Measurements from ENCODE around the gene CCDC6. TPM values are rescaled to one million over a fixed set of nuclear protein-coding genes. Genes with fewer than 3 reads are reported as not detected.

Gene CCDC6
- total RNA-seq, 1 donor from 2014 or later, result 50.6 TPM

GRCh38 chr10:59900048-59900727 is 6.2 kb downstream of the CCDC6 start:
- Histone ChIP-seq H3K36me3 (no peaks in the 10 kb centered on the region), H3K4me1 (peaks cover 67% of the 10 kb centered on the region), H3K27me3 (ENCODE audit: low read depth) (no peaks in the 10 kb centered on the region), H3K4me3 (no peak overlapping the region), H3K27ac (no peak overlapping the region), H3K9me3 (no peaks in the 10 kb centered on the region)
- no peak for ATAC-seq
- TF ChIP-seq CTCF (IDR thresholded peaks at IDR 0.05), result no peak
- intact Hi-C loops (cut with DNase I), result no loop called here
- DNase-seq, result no peak

- DNase-seq, result no peak
- TF ChIP-seq CTCF (IDR thresholded peaks at IDR 0.05), result no peak
- Histone ChIP-seq H3K27ac (peak overlapping the region; percentile 33), H3K4me1 (peaks cover 63% of the 10 kb centered on the region), H3K27me3 (ENCODE audit: low read depth) (no peaks in the 10 kb centered on the region), H3K36me3 (no peaks in the 10 kb centered on the region), H3K4me3 (no peak overlapping the region), H3K9me3 (no peaks in the 10 kb centered on the region)
- intact Hi-C loops (cut with DNase I), result no loop called here
- peak; percentile 46 to 57 for ATAC-seq
Measured at GRCh38 chr10:59898125-59898835, 8.1 kb downstream of the CCDC6 start.

GRCh38 chr10:59896191-59896590 is 10.2 kb downstream of the CCDC6 start:
- Histone ChIP-seq H3K27me3 (ENCODE audit: low read depth) (no peaks in the 10 kb centered on the region), H3K9me3 (no peaks in the 10 kb centered on the region), H3K36me3 (no peaks in the 10 kb centered on the region), H3K4me3 (no peak overlapping the region), H3K4me1 (peaks cover 76% of the 10 kb centered on the region), H3K27ac (no peak overlapping the region)
- no peak for ATAC-seq
- intact Hi-C loops (cut with DNase I), result no loop called here
- TF ChIP-seq CTCF (IDR thresholded peaks at IDR 0.05), result no peak
- DNase-seq, result no peak

- ATAC-seq, result peak in 1 of 2 donors; percentile 68
- H3K4me1 ChIP-seq, result peaks cover 80% of the 10 kb centered on the region
- intact Hi-C loops (cut with DNase I), result no loop called here
- no peak for TF ChIP-seq CTCF (IDR thresholded peaks at IDR 0.05)
- peak overlapping the region; percentile 27 for H3K27ac ChIP-seq
- H3K27me3 ChIP-seq (ENCODE audit: low read depth), result no peaks in the 10 kb centered on the region
- no peak for DNase-seq
- no peaks in the 10 kb centered on the region for H3K9me3 ChIP-seq
- H3K4me3 ChIP-seq, result no peak overlapping the region
- H3K36me3 ChIP-seq, result no peaks in the 10 kb centered on the region
Measured at GRCh38 chr10:59895629-59896116, 10.7 kb downstream of the CCDC6 start.

- intact Hi-C loops (cut with DNase I), result no loop called here
- DNase-seq, result peak; percentile 75
Measured at GRCh38 chr10:59894114-59894513, 12.2 kb downstream of the CCDC6 start.

More at GRCh38 chr10:59894114-59894513, 12.2 kb downstream of the CCDC6 start:
- Histone ChIP-seq H3K9me3 (no peaks in the 10 kb centered on the region), H3K4me3 (no peak overlapping the region), H3K27ac (no peak overlapping the region), H3K36me3 (no peaks in the 10 kb centered on the region), H3K27me3 (ENCODE audit: low read depth) (no peaks in the 10 kb centered on the region), H3K4me1 (peaks cover 70% of the 10 kb centered on the region)
- TF ChIP-seq CTCF (IDR thresholded peaks at IDR 0.05), result no peak
- ATAC-seq, result peak; percentile 91 to 94
